HCT116 (cell line): ENCODE results near the gene DMD. TPM values are rescaled to one million over a fixed set of nuclear protein-coding genes. Genes with fewer than 3 reads are reported as not detected.

Source experiments
- ATAC-seq: fragments of 200-7000 bp; cut with Tn5 transposase; 2 replicates; pipeline ENCODE4 v1.9.1; 2020; ENCODE audit warnings: mild to moderate bottlenecking, moderate library complexity
- BruUV-seq: library from RNA; stranded (reverse); fragments of 400-500 nt; replicated peaks from 2 replicates; lab custom pipeline; 2021; lab: Mats Ljungman, UMichigan
- CTCF ChIA-PET: fragments of 300-600 bp; sonication (Branson Sonifier 250); formaldehyde crosslinking; loops from one replicate; lab custom pipeline; 2021; ENCODE audit warnings: antibody characterized with exemption; lab: Charles Lee
- POLR2A ChIA-PET: fragments of 300-600, 350-600 bp; sonication (Branson Sonifier 250); formaldehyde crosslinking; loops from one replicate; lab custom pipeline; 2021; ENCODE audit warnings: antibody characterized with exemption; lab: Charles Lee
- RAD21 ChIA-PET, 2 experiments: fragments of 300-600 bp; sonication (Branson Sonifier 250); formaldehyde crosslinking; loops; one replicate each; lab custom pipeline; 2023; ENCODE audit warnings: low total read pairs in 2 of 2; ENCODE audit not compliant: uncharacterized antibody in 2 of 2, unreplicated experiment in 2 of 2, low non-redundant PET in 1 of 2; lab: Charles Lee
- DNase-seq: peaks from one replicate; pipeline ENCODE4 v3.0.0-alpha.2; 2010; ENCODE audit warnings: low read depth, low spot score
- H2AFZ ChIP-seq: fragments of 200-600 bp; shearing (Covaris generic), sonication (generic); 2 replicates; pipeline ENCODE4 v1.6.1; 2017; ENCODE audit warnings: low read depth, mixed run types, mixed read lengths, antibody characterized with exemption, low read length; ENCODE audit not compliant: poor library complexity, severe bottlenecking
- H3K27ac ChIP-seq: 2 replicates; pipeline ENCODE4 v1.5.1; 2012; ENCODE audit warnings: low read depth, low read length
- H3K27me3 ChIP-seq: fragments of 200-600 bp; sonication (generic); 2 replicates; pipeline ENCODE4 v1.6.1; 2016; ENCODE audit warnings: mixed run types, low read length, mixed read lengths; ENCODE audit not compliant: insufficient read depth
- H3K36me3 ChIP-seq, 2 experiments: fragments of 200-500 bp in 1 of 2; fragments of 200-600 bp in 1 of 2; sonication (Bioruptor generic) in 1 of 2; sonication (generic) in 1 of 2; 2 replicates each; pipeline versions ENCODE4 v1.5.1 to v1.6.1; 2014 to 2016; ENCODE audit warnings: low read length in 2 of 2, inconsistent platforms in 1 of 2, mixed read lengths in 1 of 2, mixed run types in 1 of 2; ENCODE audit not compliant: insufficient read depth in 2 of 2, control insufficient read depth in 1 of 2
- H3K4me1 ChIP-seq, 2 experiments: fragments of 200-600 bp in 1 of 2; sonication (generic) in 1 of 2; 2 replicates each; pipeline versions ENCODE4 v1.5.1 to v1.6.1; 2012 to 2017; ENCODE audit warnings: low read length in 2 of 2, inconsistent platforms in 1 of 2, mild to moderate bottlenecking in 1 of 2, mixed read lengths in 1 of 2, mixed run types in 1 of 2, moderate library complexity in 1 of 2; ENCODE audit not compliant: insufficient read depth in 2 of 2, control insufficient read depth in 1 of 2
- H3K4me2 ChIP-seq: fragments of 200-600 bp; sonication (generic); 2 replicates; pipeline ENCODE4 v1.6.1; 2017; ENCODE audit warnings: mixed run types, low read length, mixed read lengths
- H3K4me3 ChIP-seq, 2 experiments: fragments of 200-600 bp in 1 of 2; sonication (generic) in 1 of 2; replicated peaks in 1 of 2; 2 replicates each; pipeline ENCODE4 v1.5.1; 2011 to 2016; ENCODE audit warnings: low read length in 2 of 2, control low read depth in 1 of 2, low read depth in 1 of 2, mild to moderate bottlenecking in 1 of 2, mixed read lengths in 1 of 2, mixed run types in 1 of 2
- H3K79me2 ChIP-seq: fragments of 200-600 bp; sonication (generic); 2 replicates; pipeline ENCODE4 v1.6.1; 2017; ENCODE audit warnings: mild to moderate bottlenecking, mixed run types, low read length, moderate library complexity, mixed read lengths; ENCODE audit not compliant: insufficient read depth
- H3K9ac ChIP-seq: fragments of 200-600 bp; sonication (generic); 2 replicates; pipeline ENCODE4 v1.6.1; 2016; ENCODE audit warnings: low read length, mixed read lengths
- H3K9me2 ChIP-seq: fragments of 200-600 bp; sonication (generic), shearing (Covaris generic); 2 replicates; pipeline ENCODE4 v1.6.1; 2017; ENCODE audit warnings: mixed run types, mild to moderate bottlenecking, moderate library complexity; ENCODE audit not compliant: insufficient read depth
- H3K9me3 ChIP-seq, 2 experiments: fragments of 200-500 bp in 1 of 2; fragments of 200-600 bp in 1 of 2; sonication (Bioruptor generic) in 1 of 2; sonication (generic) in 1 of 2; 2 replicates each; pipeline ENCODE4 v1.6.1; 2014 to 2017; ENCODE audit warnings: low read length in 2 of 2, mixed read lengths in 2 of 2, inconsistent platforms in 1 of 2, low read depth in 1 of 2, mild to moderate bottlenecking in 1 of 2, mixed run types in 1 of 2, moderate library complexity in 1 of 2; ENCODE audit not compliant: control insufficient read depth in 1 of 2, insufficient read depth in 1 of 2
- H4K20me1 ChIP-seq: fragments of 200-600 bp; sonication (generic), shearing (Covaris generic); 2 replicates; pipeline ENCODE4 v1.6.1; 2017; ENCODE audit warnings: mixed run types, mild to moderate bottlenecking, moderate library complexity; ENCODE audit not compliant: insufficient read depth
- ATF3 ChIP-seq: IDR thresholded peaks from 2 replicates; pipeline ENCODE4 v1.6.1; 2012
- CBX3 ChIP-seq: IDR thresholded peaks from 2 replicates; pipeline ENCODE4 v1.6.1; 2012; ENCODE audit warnings: low read depth
- EGR1 ChIP-seq: IDR thresholded peaks from 2 replicates; pipeline ENCODE4 v1.6.1; 2012; ENCODE audit warnings: low read depth
- EZH2 ChIP-seq: fragments of 200-600 bp; sonication (generic); IDR thresholded peaks from 2 replicates; pipeline ENCODE4 v1.6.1; 2017; ENCODE audit warnings: antibody characterized with exemption, mixed run types
- EZH2phosphoT487 ChIP-seq: fragments of 200-600 bp; IDR thresholded peaks from 2 replicates; pipeline ENCODE4 v1.6.1; 2018; ENCODE audit warnings: antibody characterized with exemption, borderline replicate concordance
- FOSL1 ChIP-seq: IDR thresholded peaks from 2 replicates; pipeline ENCODE4 v1.6.1; 2012; ENCODE audit warnings: low read depth
- MAX ChIP-seq: IDR thresholded peaks from 2 replicates; pipeline ENCODE4 v1.6.1; 2012
- POLR2A ChIP-seq: IDR thresholded peaks from 2 replicates; pipeline ENCODE4 v1.7.0; 2011; ENCODE audit warnings: borderline replicate concordance; ENCODE audit not compliant: insufficient read depth, insufficient read length; ENCODE audit errors: extremely low read depth
- POLR2AphosphoS5 ChIP-seq: IDR thresholded peaks from 2 replicates; pipeline ENCODE4 v1.6.1; 2011; ENCODE audit warnings: mild to moderate bottlenecking, low read depth, low read length, moderate library complexity
- REST ChIP-seq: IDR thresholded peaks from 2 replicates; pipeline ENCODE4 v1.6.1; 2012; ENCODE audit warnings: low read depth
- SIN3A ChIP-seq: IDR thresholded peaks from 2 replicates; pipeline ENCODE4 v1.6.1; 2012; ENCODE audit warnings: low read depth
- SRF ChIP-seq: IDR thresholded peaks from 2 replicates; pipeline ENCODE4 v1.6.1; 2012; ENCODE audit warnings: low read depth
- TCF7L2 ChIP-seq: IDR thresholded peaks from 2 replicates; pipeline ENCODE4 v1.7.0; 2011; ENCODE audit warnings: borderline replicate concordance, inconsistent platforms; ENCODE audit not compliant: insufficient read depth, insufficient read length; ENCODE audit errors: extremely low read depth
- YY1 ChIP-seq: IDR thresholded peaks from 2 replicates; pipeline ENCODE4 v1.6.1; 2011; ENCODE audit warnings: low read length, low read depth, moderate library complexity, mild to moderate bottlenecking; ENCODE audit not compliant: insufficient replicate concordance; ENCODE audit errors: extremely low read depth
- ZBTB33 ChIP-seq: IDR thresholded peaks from 2 replicates; pipeline ENCODE4 v1.6.1; 2011; ENCODE audit warnings: mild to moderate bottlenecking, low read length, moderate library complexity; ENCODE audit not compliant: insufficient replicate concordance; ENCODE audit errors: extremely low read depth
- intact Hi-C: fragments of 100-400 bp; cut with micrococcal nuclease; formaldehyde crosslinking; loops from 2 replicates; pipeline ENCODE4 v1.10.0; 2022
- total RNA-seq: library from RNA; stranded (reverse); gene quantifications from one replicate; pipeline ENCODE4 v1.2.1, GENCODE V29; 2021; ENCODE audit not compliant: unreplicated experiment

DMD gene
- total RNA-seq, 1 experiment from 2014 or later: 0.05 TPM

GRCh38 chrX:32041181-32041580, 1170.2 kb downstream of the DMD start:
- POLR2A ChIA-PET: no interaction called here
- ATAC-seq: no peak
- no TSS peak for BruUV-seq

More at GRCh38 chrX:32041181-32041580, 1170.2 kb downstream of the DMD start:
- Histone ChIP-seq H3K36me3 (no peaks in the 10 kb centered on the region), H3K4me3 (no peak overlapping the region), H3K9ac (no peak overlapping the region), H3K4me1 (no peaks in the 10 kb centered on the region), H3K9me2 (no peaks in the 10 kb centered on the region), H2AFZ (no peak overlapping the region), H3K27ac (no peak overlapping the region), H3K79me2 (no peaks in the 10 kb centered on the region), H3K4me2 (no peak overlapping the region), H3K27me3 (no peaks in the 10 kb centered on the region), H3K9me3 (no peaks in the 10 kb centered on the region), H4K20me1 (no peaks in the 10 kb centered on the region)
- ChIA-PET RAD21 (no interaction called here), CTCF (no interaction called here)
- TF ChIP-seq EZH2 (no peak), POLR2AphosphoS5 (no peak), POLR2A (no peak), SRF (no peak), YY1 (no peak), MAX (no peak), SIN3A (no peak), REST (no peak), ATF3 (no peak), FOSL1 (no peak), ZBTB33 (no peak), EGR1 (no peak), EZH2phosphoT487 (no peak), CBX3 (no peak), TCF7L2 (no peak)
- no peak for DNase-seq
- intact Hi-C loops: no loop called here
